Stimulated activated CD4-positive, alpha-beta T cell treated with anti-CD3 and anti-CD28 coated beads, Interleukin-4, amount 100 ng/mL, for 4 hours (primary cell): ENCODE data around the gene MRTFA.
"Not testable (repeated sequence)": the region's sequence is repeated elsewhere in the genome, so short reads cannot be mapped to it uniquely, and the experiment has no call there.

Experiments
- DNase-seq, 2 experiments: peaks; one replicate each; pipeline ENCODE4 v3.0.0-alpha.2; 2020

MRTFA gene

GRCh38 chr22:40636380-40637182 is at the start of gene MRTFA:
Gene MRTFA (minus strand): TSS chr22:40636719.
- DNase-seq: peak; percentile 99 to 100

GRCh38 chr22:40685406-40685805 is 48.9 kb upstream of the MRTFA start:
- no peak for DNase-seq

GRCh38 chr22:40684728-40685127 is 48.2 kb upstream of the MRTFA start:
- no peak for DNase-seq

- DNase-seq: no peak
These were observed 44.9 kb upstream of the MRTFA start for GRCh38 chr22:40681451-40681850.

- DNase-seq: no peak
These were observed 44.3 kb upstream of the MRTFA start for GRCh38 chr22:40680819-40681183.

- DNase-seq: no peak
These were observed 43.7 kb upstream of the MRTFA start for GRCh38 chr22:40679964-40680818.

- no peak for DNase-seq
These were observed 42.9 kb upstream of the MRTFA start, which contains the start of gene MCHR1 for GRCh38 chr22:40679249-40679963. Gene MCHR1 (plus strand): TSS chr22:40679484. CDS start chr22:40679653, 169 bp downstream.

GRCh38 chr22:40678493-40679248 is 42.2 kb upstream of the MRTFA start:
- no peak for DNase-seq

- DNase-seq: no peak
These were observed 40.1 kb upstream of the MRTFA start for GRCh38 chr22:40676644-40677043.

GRCh38 chr22:40676166-40676565 is 39.6 kb upstream of the MRTFA start:
- not testable (repeated sequence) for DNase-seq

- DNase-seq: no peak
These were observed 37.8 kb upstream of the MRTFA start for GRCh38 chr22:40674274-40674673.

GRCh38 chr22:40673017-40673416 is 36.5 kb upstream of the MRTFA start:
- DNase-seq: no peak

- DNase-seq: no peak
These were observed 35.4 kb upstream of the MRTFA start for GRCh38 chr22:40671796-40672360.

GRCh38 chr22:40671369-40671768 is 34.9 kb upstream of the MRTFA start:
- DNase-seq: no peak

GRCh38 chr22:40670058-40670457 is 33.5 kb upstream of the MRTFA start:
- DNase-seq: no peak

GRCh38 chr22:40668611-40669411 is 32.3 kb upstream of the MRTFA start:
- no peak for DNase-seq

GRCh38 chr22:40666151-40666848 is 29.8 kb upstream of the MRTFA start:
- DNase-seq: no peak

- no peak for DNase-seq
These were observed 28.8 kb upstream of the MRTFA start for GRCh38 chr22:40665312-40665711.

- DNase-seq: no peak
These were observed 25.2 kb upstream of the MRTFA start for GRCh38 chr22:40661671-40662070.

GRCh38 chr22:40660730-40661129 is 24.2 kb upstream of the MRTFA start:
- no peak for DNase-seq

GRCh38 chr22:40659166-40659565 is 22.6 kb upstream of the MRTFA start:
- DNase-seq: no peak
